H1 (cell line): ENCODE data around the gene RAD51B.

ENCODE experiments used
- CTCF ChIP-seq, 3 experiments: IDR thresholded peaks; 1 replicate in 2 of 3; 2 replicates in 1 of 3; pipeline versions ENCODE4 v1.5.1 to v1.6.1; 2011; ENCODE audit warnings: low read length in 3 of 3, mild to moderate bottlenecking in 3 of 3, inconsistent platforms in 2 of 3, low read depth in 1 of 3, moderate library complexity in 1 of 3; ENCODE audit not compliant: insufficient read depth in 1 of 3; ENCODE audit errors: control extremely low read depth in 1 of 3
- POLR2A ChIP-seq, 2 experiments: IDR thresholded peaks; 1 replicate in 1 of 2; 2 replicates in 1 of 2; pipeline ENCODE4 v1.6.1; 2011; ENCODE audit warnings: low read depth in 2 of 2, low read length in 2 of 2, mild to moderate bottlenecking in 2 of 2; ENCODE audit errors: control extremely low read depth in 1 of 2

GRCh38 chr14:67982711-67983608 is 163.4 kb downstream of the RAD51B start:
- TF ChIP-seq CTCF (IDR thresholded peaks at IDR 0.05; ENCODE audit: control extremely low read depth in 1 of 3, insufficient read depth in 1 of 3, low read depth in 1 of 3, low read length in 3 of 3) (no peak), POLR2A (IDR thresholded peaks at IDR 0.05; ENCODE audit: control extremely low read depth in 1 of 2, low read depth in 2 of 2, low read length in 2 of 2) (no peak)
